ENCODE data around the gene TRAF3IP3. TPM values are rescaled to one million over a fixed set of nuclear protein-coding genes. Genes with fewer than 3 reads are reported as not detected.

TRAF3IP3 gene
- polyA plus RNA-seq, 1 donor from 2014 or later: not detected

GRCh38 chr1:209813902-209814301 lies 58.0 kb downstream of the TRAF3IP3 start:
- no peaks in the 10 kb centered on the region for H3K36me3 ChIP-seq (ENCODE audit: insufficient read depth, low read length)
- H3F3A ChIP-seq (ENCODE audit: insufficient read depth, low read length, poor library complexity, severe bottlenecking): no peaks in the 10 kb centered on the region
- no peaks in the 10 kb centered on the region for H3K27me3 ChIP-seq (ENCODE audit: insufficient read depth, low read depth, low read length)
- H3K9me2 ChIP-seq (ENCODE audit: insufficient read depth, low read length): no peaks in the 10 kb centered on the region
- H3K4me2 ChIP-seq (ENCODE audit: low read length): no peak overlapping the region
- H3K4me3 ChIP-seq (ENCODE audit: low read length): no peak overlapping the region
- H3K27ac ChIP-seq (ENCODE audit: low read length): no peak overlapping the region
- H3K79me2 ChIP-seq (replicated peaks; ENCODE audit: insufficient read depth, low read length): no peaks in the 10 kb centered on the region
- H4K20me1 ChIP-seq (ENCODE audit: insufficient read depth): no peaks in the 10 kb centered on the region
- TF ChIP-seq, protein P1, sequence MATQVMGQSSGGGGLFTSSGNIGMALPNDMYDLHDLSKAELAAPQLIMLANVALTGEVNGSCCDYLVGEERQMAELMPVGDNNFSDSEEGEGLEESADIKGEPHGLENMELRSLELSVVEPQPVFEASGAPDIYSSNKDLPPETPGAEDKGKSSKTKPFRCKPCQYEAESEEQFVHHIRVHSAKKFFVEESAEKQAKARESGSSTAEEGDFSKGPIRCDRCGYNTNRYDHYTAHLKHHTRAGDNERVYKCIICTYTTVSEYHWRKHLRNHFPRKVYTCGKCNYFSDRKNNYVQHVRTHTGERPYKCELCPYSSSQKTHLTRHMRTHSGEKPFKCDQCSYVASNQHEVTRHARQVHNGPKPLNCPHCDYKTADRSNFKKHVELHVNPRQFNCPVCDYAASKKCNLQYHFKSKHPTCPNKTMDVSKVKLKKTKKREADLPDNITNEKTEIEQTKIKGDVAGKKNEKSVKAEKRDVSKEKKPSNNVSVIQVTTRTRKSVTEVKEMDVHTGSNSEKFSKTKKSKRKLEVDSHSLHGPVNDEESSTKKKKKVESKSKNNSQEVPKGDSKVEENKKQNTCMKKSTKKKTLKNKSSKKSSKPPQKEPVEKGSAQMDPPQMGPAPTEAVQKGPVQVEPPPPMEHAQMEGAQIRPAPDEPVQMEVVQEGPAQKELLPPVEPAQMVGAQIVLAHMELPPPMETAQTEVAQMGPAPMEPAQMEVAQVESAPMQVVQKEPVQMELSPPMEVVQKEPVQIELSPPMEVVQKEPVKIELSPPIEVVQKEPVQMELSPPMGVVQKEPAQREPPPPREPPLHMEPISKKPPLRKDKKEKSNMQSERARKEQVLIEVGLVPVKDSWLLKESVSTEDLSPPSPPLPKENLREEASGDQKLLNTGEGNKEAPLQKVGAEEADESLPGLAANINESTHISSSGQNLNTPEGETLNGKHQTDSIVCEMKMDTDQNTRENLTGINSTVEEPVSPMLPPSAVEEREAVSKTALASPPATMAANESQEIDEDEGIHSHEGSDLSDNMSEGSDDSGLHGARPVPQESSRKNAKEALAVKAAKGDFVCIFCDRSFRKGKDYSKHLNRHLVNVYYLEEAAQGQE (IDR thresholded peaks at IDR 0.05; ENCODE audit: borderline replicate concordance): no peak
- TF ChIP-seq EZH2 (IDR thresholded peaks at IDR 0.05; ENCODE audit: borderline replicate concordance, insufficient read depth, low read length, poor library complexity, severe bottlenecking): no peak
- TF ChIP-seq, protein P2, sequence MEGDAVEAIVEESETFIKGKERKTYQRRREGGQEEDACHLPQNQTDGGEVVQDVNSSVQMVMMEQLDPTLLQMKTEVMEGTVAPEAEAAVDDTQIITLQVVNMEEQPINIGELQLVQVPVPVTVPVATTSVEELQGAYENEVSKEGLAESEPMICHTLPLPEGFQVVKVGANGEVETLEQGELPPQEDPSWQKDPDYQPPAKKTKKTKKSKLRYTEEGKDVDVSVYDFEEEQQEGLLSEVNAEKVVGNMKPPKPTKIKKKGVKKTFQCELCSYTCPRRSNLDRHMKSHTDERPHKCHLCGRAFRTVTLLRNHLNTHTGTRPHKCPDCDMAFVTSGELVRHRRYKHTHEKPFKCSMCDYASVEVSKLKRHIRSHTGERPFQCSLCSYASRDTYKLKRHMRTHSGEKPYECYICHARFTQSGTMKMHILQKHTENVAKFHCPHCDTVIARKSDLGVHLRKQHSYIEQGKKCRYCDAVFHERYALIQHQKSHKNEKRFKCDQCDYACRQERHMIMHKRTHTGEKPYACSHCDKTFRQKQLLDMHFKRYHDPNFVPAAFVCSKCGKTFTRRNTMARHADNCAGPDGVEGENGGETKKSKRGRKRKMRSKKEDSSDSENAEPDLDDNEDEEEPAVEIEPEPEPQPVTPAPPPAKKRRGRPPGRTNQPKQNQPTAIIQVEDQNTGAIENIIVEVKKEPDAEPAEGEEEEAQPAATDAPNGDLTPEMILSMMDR (IDR thresholded peaks at IDR 0.05; ENCODE audit: poor library complexity, severe bottlenecking): no peak
- TF ChIP-seq TAF1 (IDR thresholded peaks at IDR 0.05; ENCODE audit: low read depth): no peak
- TF ChIP-seq POLR2AphosphoS5 (IDR thresholded peaks at IDR 0.05): no peak
- no peak for TF ChIP-seq MXI1 (conservative IDR thresholded peaks at IDR 0.05; ENCODE audit: poor library complexity, severe bottlenecking)
- TF ChIP-seq RAD21 (conservative IDR thresholded peaks at IDR 0.05): no peak
- no peak for TF ChIP-seq EP300 (conservative IDR thresholded peaks at IDR 0.05; ENCODE audit: poor library complexity, severe bottlenecking)
- no peak for TF ChIP-seq SMC3 (conservative IDR thresholded peaks at IDR 0.05; ENCODE audit: poor library complexity)
- no peak overlapping the region for H2AFZ ChIP-seq (ENCODE audit: low read depth, low read length)
- H3K9me3 ChIP-seq (ENCODE audit: low read length): no peaks in the 10 kb centered on the region
- H3K9ac ChIP-seq (ENCODE audit: low read length): no peak overlapping the region

DNA sequence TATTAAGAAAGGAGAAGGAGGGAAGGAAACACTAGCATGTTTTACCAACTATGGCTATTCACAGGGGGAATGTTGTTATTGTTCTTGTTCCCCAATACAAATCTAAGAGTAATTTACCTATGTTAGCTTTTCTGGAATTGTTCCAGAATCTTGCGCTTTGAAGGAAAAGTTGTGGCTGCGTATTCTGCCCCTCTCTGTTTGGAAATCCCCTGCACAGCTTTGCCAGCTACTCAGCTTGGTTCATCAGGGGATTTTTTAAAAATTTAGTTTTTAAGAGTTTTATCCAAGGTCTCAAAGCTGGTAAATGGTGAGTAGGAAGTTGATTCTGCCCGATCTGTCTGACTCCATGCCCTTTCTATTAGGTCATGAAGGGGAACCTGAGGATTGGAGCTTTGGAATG lies 59.6 kb downstream of the TRAF3IP3 start:
- H3K27me3 ChIP-seq (ENCODE audit: insufficient read depth, low read depth, low read length): no peaks in the 10 kb centered on the region
- no peak overlapping the region for H3K9ac ChIP-seq (ENCODE audit: low read length)
- no peaks in the 10 kb centered on the region for H3K9me2 ChIP-seq (ENCODE audit: insufficient read depth, low read length)
- H3K79me2 ChIP-seq (replicated peaks; ENCODE audit: insufficient read depth, low read length): no peaks in the 10 kb centered on the region
- H3K4me3 ChIP-seq (ENCODE audit: low read length): no peak overlapping the region
- no peaks in the 10 kb centered on the region for H3K36me3 ChIP-seq (ENCODE audit: insufficient read depth, low read length)
- TF ChIP-seq RAD21 (conservative IDR thresholded peaks at IDR 0.05): no peak
- no peak overlapping the region for H3K4me2 ChIP-seq (ENCODE audit: low read length)
- H3K27ac ChIP-seq (ENCODE audit: low read length): no peak overlapping the region
- H3F3A ChIP-seq (ENCODE audit: insufficient read depth, low read length, poor library complexity, severe bottlenecking): no peaks in the 10 kb centered on the region
- no peaks in the 10 kb centered on the region for H3K9me3 ChIP-seq (ENCODE audit: low read length)
- no peak overlapping the region for H2AFZ ChIP-seq (ENCODE audit: low read depth, low read length)
- H4K20me1 ChIP-seq (ENCODE audit: insufficient read depth): no peaks in the 10 kb centered on the region

DNA sequence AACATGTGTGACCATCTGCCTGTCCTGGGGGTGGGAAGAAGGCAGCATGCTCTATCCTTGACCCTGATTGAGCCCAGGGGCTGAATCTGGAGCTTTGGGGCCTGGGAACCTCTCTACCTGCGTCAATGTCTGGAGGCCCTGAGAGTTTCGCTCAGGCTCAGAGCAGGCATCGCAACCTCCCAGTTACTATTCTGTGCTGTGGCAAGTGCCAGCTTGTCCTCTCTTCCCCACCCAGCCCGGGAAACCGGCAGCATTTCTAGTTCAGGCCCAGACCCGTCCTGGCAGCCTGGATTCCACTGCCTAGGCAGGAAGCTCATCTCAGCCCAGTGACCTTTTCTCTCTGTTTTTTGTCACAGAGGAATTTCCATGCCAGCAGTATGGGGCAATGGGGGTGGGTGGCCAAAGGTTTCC lies 60.1 kb downstream of the TRAF3IP3 start:
- Histone ChIP-seq H3K9me2 (ENCODE audit: insufficient read depth, low read length) (no peaks in the 10 kb centered on the region), H3K4me3 (ENCODE audit: low read length) (no peak overlapping the region), H3K9me3 (ENCODE audit: low read length) (no peaks in the 10 kb centered on the region), H3K27me3 (ENCODE audit: insufficient read depth, low read depth, low read length) (no peaks in the 10 kb centered on the region), H3K27ac (ENCODE audit: low read length) (no peak overlapping the region), H3K4me2 (ENCODE audit: low read length) (no peak overlapping the region), H3K9ac (ENCODE audit: low read length) (no peak overlapping the region), H3F3A (ENCODE audit: insufficient read depth, low read length, poor library complexity, severe bottlenecking) (no peaks in the 10 kb centered on the region), H4K20me1 (ENCODE audit: insufficient read depth) (no peaks in the 10 kb centered on the region), H2AFZ (ENCODE audit: low read depth, low read length) (no peak overlapping the region), H3K79me2 (replicated peaks; ENCODE audit: insufficient read depth, low read length) (no peaks in the 10 kb centered on the region), H3K36me3 (ENCODE audit: insufficient read depth, low read length) (no peaks in the 10 kb centered on the region)
- no peak for TF ChIP-seq POLR2AphosphoS5 (IDR thresholded peaks at IDR 0.05)
- TF ChIP-seq, protein P1 (IDR thresholded peaks at IDR 0.05; ENCODE audit: borderline replicate concordance): no peak
- TF ChIP-seq EZH2 (IDR thresholded peaks at IDR 0.05; ENCODE audit: borderline replicate concordance, insufficient read depth, low read length, poor library complexity, severe bottlenecking): no peak
- no peak for TF ChIP-seq MXI1 (conservative IDR thresholded peaks at IDR 0.05; ENCODE audit: poor library complexity, severe bottlenecking)
- TF ChIP-seq RAD21 (conservative IDR thresholded peaks at IDR 0.05): no peak
- TF ChIP-seq SMC3 (conservative IDR thresholded peaks at IDR 0.05; ENCODE audit: poor library complexity): no peak
- TF ChIP-seq EP300 (conservative IDR thresholded peaks at IDR 0.05; ENCODE audit: poor library complexity, severe bottlenecking): no peak
- TF ChIP-seq, protein P2 (IDR thresholded peaks at IDR 0.05; ENCODE audit: poor library complexity, severe bottlenecking): no peak
- no peak for TF ChIP-seq TAF1 (IDR thresholded peaks at IDR 0.05; ENCODE audit: low read depth)

All from neural cell (in vitro differentiated cells).